Activated naive CD8-positive, alpha-beta T cell treated with anti-CD3 and anti-CD28 coated beads, Interleukin-2, amount 10 ng/mL, durations not matched to agents 7 days and 5 days (primary cell): Measurements from ENCODE around the gene RBM14. TPM values are rescaled to one million over a fixed set of nuclear protein-coding genes. Genes with fewer than 3 reads are reported as not detected.
"Not testable (repeated sequence)": the region's sequence is repeated elsewhere in the genome, so short reads cannot be mapped to it uniquely, and the experiment has no call there.

ENCODE experiments used
- ATAC-seq: fragments of 150-1000 bp; cut with Tn5 transposase; one replicate; pipeline ENCODE4 v1.10.0; 2021; ENCODE audit warnings: low read depth, moderate library complexity
- POLR2A ChIA-PET: fragments of 350-600 bp; sonication (Branson Sonifier 250); formaldehyde crosslinking; loops from one replicate; lab custom pipeline; 2021; ENCODE audit warnings: antibody characterized with exemption; lab: Charles Lee
- DNase-seq: peaks from one replicate; pipeline ENCODE4 v3.0.0; 2021
- H3K27ac Mint-ChIP-seq: one replicate; pipeline ENCODE4 v1.8.0; 2022; ENCODE audit warnings: mild to moderate bottlenecking, mixed read lengths
- H3K27me3 Mint-ChIP-seq: one replicate; pipeline ENCODE4 v1.8.0; 2022; ENCODE audit warnings: mild to moderate bottlenecking, moderate library complexity, mixed read lengths
- H3K36me3 Mint-ChIP-seq: one replicate; pipeline ENCODE4 v1.8.0; 2021; ENCODE audit warnings: mild to moderate bottlenecking, mixed read lengths
- H3K4me1 Mint-ChIP-seq: one replicate; pipeline ENCODE4 v1.8.0; 2021; ENCODE audit warnings: mixed read lengths
- H3K4me3 Mint-ChIP-seq: one replicate; pipeline ENCODE4 v1.8.0; 2022; ENCODE audit warnings: mild to moderate bottlenecking, moderate library complexity, mixed read lengths
- H3K9me3 Mint-ChIP-seq: one replicate; pipeline ENCODE4 v1.8.0; 2021; ENCODE audit warnings: mixed read lengths
- total RNA-seq, 2 experiments: library from RNA; stranded (reverse); gene quantifications; one replicate each; pipeline ENCODE4 v1.2.3, GENCODE V29; 2021

RBM14 gene
- total RNA-seq, 2 experiments from 2014 or later = 150 to 151 TPM

GRCh38 chr11:66604155-66604554 lies 12.3 kb upstream of the RBM14 start:
- Mint-ChIP-seq H3K4me3 (no peak overlapping the region), H3K36me3 (peaks cover 6% of the 10 kb centered on the region), H3K27ac (no peak overlapping the region), H3K4me1 (no peaks in the 10 kb centered on the region), H3K27me3 (no peaks in the 10 kb centered on the region), H3K9me3 (no peaks in the 10 kb centered on the region)
- POLR2A ChIA-PET = no interaction called here
- DNase-seq = no peak
- ATAC-seq = no peak

DNA sequence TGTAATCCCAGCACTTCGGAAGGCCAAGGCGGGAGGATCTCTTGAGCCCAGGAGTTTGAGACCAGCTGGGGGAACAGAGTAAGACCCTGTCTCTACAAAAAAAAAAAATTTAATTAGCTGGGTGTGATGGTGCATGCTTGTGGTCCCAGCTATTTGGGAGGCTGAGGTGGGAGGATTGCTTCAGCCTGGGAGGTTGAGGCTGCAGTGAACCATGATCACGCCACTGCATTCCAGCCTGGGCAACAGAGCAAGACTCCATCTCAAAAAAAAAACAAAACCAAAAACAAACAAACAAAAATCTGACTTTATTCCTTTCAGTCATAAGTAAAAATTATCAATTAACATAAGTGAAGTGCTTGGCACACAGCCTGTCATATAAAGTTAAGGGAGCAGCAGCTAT lies 9.8 kb upstream of the RBM14 start:
- not testable (repeated sequence) for H3K27ac Mint-ChIP-seq, H3K4me1 Mint-ChIP-seq, DNase-seq, H3K27me3 Mint-ChIP-seq, ATAC-seq, H3K4me3 Mint-ChIP-seq, H3K36me3 Mint-ChIP-seq, H3K9me3 Mint-ChIP-seq
- POLR2A ChIA-PET = interaction anchor here (0.9 to 2.1 kb wide), 4 partner anchors 10 to 71 kb away, joined by 3 to 12 read pairs (median 4); partner anchors contain the start of genes CCDC87, RBM14 and RBM4B

- H3K36me3 Mint-ChIP-seq = no peaks in the 10 kb centered on the region
- no peaks in the 10 kb centered on the region for H3K27me3 Mint-ChIP-seq
- no peaks in the 10 kb centered on the region for H3K9me3 Mint-ChIP-seq
- no peak overlapping the region for H3K27ac Mint-ChIP-seq
- no peak for ATAC-seq
- no peak for DNase-seq
- H3K4me3 Mint-ChIP-seq = no peak overlapping the region
- POLR2A ChIA-PET = interaction anchor here (0.9 to 2.1 kb wide), 3 partner anchors 9 to 15 kb away, joined by 3 to 12 read pairs (median 4); partner anchors contain the start of genes CCDC87 and RBM14
- peaks cover 9% of the 10 kb centered on the region for H3K4me1 Mint-ChIP-seq
Measured at GRCh38 chr11:66607126-66607834, 9.2 kb upstream of the RBM14 start.

- no peak overlapping the region for H3K4me3 Mint-ChIP-seq
- ATAC-seq (peak; percentile 52), DNase-seq (no peak)
- H3K27ac Mint-ChIP-seq = peak overlapping the region; percentile 56
- POLR2A ChIA-PET = interaction anchor here (1.1 kb wide), 1 partner anchor 17 kb away, joined by 3 read pairs; the partner anchor contains the start of genes CCDC87 and CCS
- no peaks in the 10 kb centered on the region for H3K27me3 Mint-ChIP-seq
- no peaks in the 10 kb centered on the region for H3K36me3 Mint-ChIP-seq
- no peaks in the 10 kb centered on the region for H3K9me3 Mint-ChIP-seq
- peaks cover 9% of the 10 kb centered on the region for H3K4me1 Mint-ChIP-seq
Measured at GRCh38 chr11:66609721-66610617, 6.5 kb upstream of the RBM14 start.

GRCh38 chr11:66612458-66612857 lies 4.0 kb upstream of the RBM14 start:
- peaks cover 5% of the 10 kb centered on the region for H3K36me3 Mint-ChIP-seq
- DNase-seq (no peak), ATAC-seq (no peak)
- no peaks in the 10 kb centered on the region for H3K27me3 Mint-ChIP-seq
- H3K4me1 Mint-ChIP-seq = peaks cover 14% of the 10 kb centered on the region
- H3K9me3 Mint-ChIP-seq = no peaks in the 10 kb centered on the region
- no peak overlapping the region for H3K27ac Mint-ChIP-seq
- no peak overlapping the region for H3K4me3 Mint-ChIP-seq
- POLR2A ChIA-PET = interaction anchor here (1.2 kb wide), 1 partner anchor 26 kb away, joined by 6 read pairs; the partner anchor contains the start of gene RBM4

DNA sequence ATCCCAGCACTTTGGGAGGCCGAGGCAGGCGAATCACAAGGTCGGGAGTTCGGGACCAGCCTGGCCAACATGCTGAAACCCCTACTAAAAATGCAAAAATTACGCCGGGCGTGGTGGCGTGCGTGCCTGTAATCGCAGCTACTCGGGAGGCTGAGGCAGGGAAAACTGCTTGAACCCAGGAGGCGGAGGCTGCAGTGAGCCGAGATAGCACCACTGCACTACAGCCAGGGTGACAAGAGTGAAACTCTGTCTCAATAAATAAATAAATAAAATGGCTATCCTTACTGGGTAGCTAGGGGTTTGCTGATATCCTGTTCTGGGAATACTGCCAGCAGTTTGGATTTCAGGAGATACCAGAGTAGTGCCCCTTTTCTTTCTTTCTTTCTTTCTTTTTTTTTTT lies 2.4 kb upstream of the RBM14 start:
- no peak overlapping the region for H3K27ac Mint-ChIP-seq
- no peak for DNase-seq
- POLR2A ChIA-PET = interaction anchor here (0.6 to 1.4 kb wide), 3 partner anchors 17 to 58 kb away, joined by 3 to 5 read pairs (median 5); partner anchors contain the start of gene RBM4
- ATAC-seq = no peak
- no peaks in the 10 kb centered on the region for H3K9me3 Mint-ChIP-seq
- peaks cover 21% of the 10 kb centered on the region for H3K36me3 Mint-ChIP-seq
- H3K4me3 Mint-ChIP-seq = no peak overlapping the region
- H3K4me1 Mint-ChIP-seq = peaks cover 30% of the 10 kb centered on the region
- H3K27me3 Mint-ChIP-seq = no peaks in the 10 kb centered on the region

GRCh38 chr11:66617155-66617834 lies 865 bp downstream of the RBM14 start:
- H3K4me3 Mint-ChIP-seq = peak overlapping the region; percentile 96
- peaks cover 41% of the 10 kb centered on the region for H3K4me1 Mint-ChIP-seq
- POLR2A ChIA-PET = interaction anchor here (0.6 to 10.4 kb wide), 24 partner anchors 9 to 607 kb away, joined by 3 to 211 read pairs (median 5); partner anchors contain the start of genes ACTN3, B4GAT1, BBS1 and CCDC87
- peaks cover 36% of the 10 kb centered on the region for H3K36me3 Mint-ChIP-seq
- H3K9me3 Mint-ChIP-seq = no peaks in the 10 kb centered on the region
- DNase-seq (no peak), ATAC-seq (no peak)
- H3K27me3 Mint-ChIP-seq = no peaks in the 10 kb centered on the region
- peak overlapping the region; percentile 97 for H3K27ac Mint-ChIP-seq

- Mint-ChIP-seq H3K4me1 (peaks cover 59% of the 10 kb centered on the region), H3K4me3 (peak overlapping the region; percentile 96), H3K36me3 (peaks cover 50% of the 10 kb centered on the region), H3K27me3 (no peaks in the 10 kb centered on the region), H3K9me3 (no peaks in the 10 kb centered on the region), H3K27ac (peak overlapping the region; percentile 97)
- POLR2A ChIA-PET = interaction anchor here (0.6 to 10.4 kb wide), 12 partner anchors 8 to 843 kb away, joined by 3 to 211 read pairs (median 4); partner anchors contain the start of genes ACTN3, CCDC87, CCS and RBM4
- peak; percentile 11 for ATAC-seq
- no peak for DNase-seq
Measured at GRCh38 chr11:66619080-66619554, 2.7 kb downstream of the RBM14 start.

DNA sequence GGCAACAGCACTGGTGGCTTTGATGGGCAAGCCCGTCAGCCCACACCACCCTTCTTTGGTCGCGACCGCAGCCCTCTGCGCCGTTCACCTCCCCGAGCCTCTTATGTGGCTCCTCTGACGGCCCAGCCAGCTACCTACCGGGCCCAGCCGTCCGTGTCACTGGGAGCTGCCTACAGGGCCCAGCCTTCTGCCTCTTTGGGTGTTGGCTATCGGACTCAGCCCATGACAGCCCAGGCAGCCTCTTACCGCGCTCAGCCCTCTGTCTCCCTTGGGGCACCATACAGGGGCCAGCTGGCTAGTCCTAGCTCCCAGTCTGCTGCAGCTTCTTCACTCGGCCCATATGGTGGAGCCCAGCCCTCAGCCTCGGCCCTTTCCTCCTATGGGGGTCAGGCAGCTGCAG lies 8.0 kb downstream of the RBM14 start:
- H3K27ac Mint-ChIP-seq = no peak overlapping the region
- POLR2A ChIA-PET = interaction anchor here (1.2 to 10.4 kb wide), 4 partner anchors 8 to 29 kb away, joined by 3 to 211 read pairs (median 4); partner anchors contain the start of genes RBM14 and RBM4
- ATAC-seq = no peak

GRCh38 chr11:66625041-66625751 lies 8.8 kb downstream of the RBM14 start:
- H3K4me1 Mint-ChIP-seq = peaks cover 43% of the 10 kb centered on the region
- no peaks in the 10 kb centered on the region for H3K27me3 Mint-ChIP-seq
- H3K4me3 Mint-ChIP-seq = no peak overlapping the region
- POLR2A ChIA-PET = interaction anchor here (1.2 to 10.4 kb wide), 4 partner anchors 9 to 30 kb away, joined by 3 to 211 read pairs (median 4); partner anchors contain the start of genes RBM14 and RBM4
- ATAC-seq = no peak
- peaks cover 52% of the 10 kb centered on the region for H3K36me3 Mint-ChIP-seq
- no peak for DNase-seq
- H3K9me3 Mint-ChIP-seq = no peaks in the 10 kb centered on the region
- no peak overlapping the region for H3K27ac Mint-ChIP-seq

More for the DNA sequence above, 8.0 kb downstream of the RBM14 start:
- H3K9me3 Mint-ChIP-seq = no peaks in the 10 kb centered on the region
- H3K27me3 Mint-ChIP-seq = no peaks in the 10 kb centered on the region
- peaks cover 49% of the 10 kb centered on the region for H3K36me3 Mint-ChIP-seq
- no peak overlapping the region for H3K4me3 Mint-ChIP-seq
- no peak for DNase-seq
- H3K4me1 Mint-ChIP-seq = peaks cover 44% of the 10 kb centered on the region

DNA sequence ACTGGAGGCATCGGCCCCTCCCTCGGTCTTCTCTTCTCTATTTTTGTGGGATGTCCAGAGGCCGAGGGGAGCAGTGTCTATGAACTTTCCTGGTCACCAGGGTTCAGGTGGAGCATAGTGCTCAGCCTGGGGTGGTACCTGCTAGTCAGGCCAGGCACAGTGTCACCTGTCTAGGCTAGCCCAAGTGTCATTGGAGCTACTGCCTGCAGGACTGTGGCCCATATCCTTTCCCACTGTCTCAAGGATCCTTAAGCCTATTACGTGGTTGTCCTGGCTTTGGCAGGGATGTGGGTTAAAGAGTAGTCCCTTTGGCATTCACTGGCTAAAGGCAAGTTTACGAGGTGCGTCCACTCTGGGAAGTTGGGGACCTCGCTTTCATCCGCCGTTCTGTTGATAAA lies 9.3 kb downstream of the RBM14 start:
- ATAC-seq (no peak), DNase-seq (no peak)
- Mint-ChIP-seq H3K36me3 (peaks cover 52% of the 10 kb centered on the region), H3K27ac (no peak overlapping the region), H3K4me1 (peaks cover 40% of the 10 kb centered on the region), H3K9me3 (no peaks in the 10 kb centered on the region), H3K4me3 (no peak overlapping the region), H3K27me3 (no peaks in the 10 kb centered on the region)
- POLR2A ChIA-PET = interaction anchor here (1.5 to 10.4 kb wide), 2 partner anchors 9 to 10 kb away, joined by 4 to 211 read pairs; partner anchors contain the start of gene RBM4

DNA sequence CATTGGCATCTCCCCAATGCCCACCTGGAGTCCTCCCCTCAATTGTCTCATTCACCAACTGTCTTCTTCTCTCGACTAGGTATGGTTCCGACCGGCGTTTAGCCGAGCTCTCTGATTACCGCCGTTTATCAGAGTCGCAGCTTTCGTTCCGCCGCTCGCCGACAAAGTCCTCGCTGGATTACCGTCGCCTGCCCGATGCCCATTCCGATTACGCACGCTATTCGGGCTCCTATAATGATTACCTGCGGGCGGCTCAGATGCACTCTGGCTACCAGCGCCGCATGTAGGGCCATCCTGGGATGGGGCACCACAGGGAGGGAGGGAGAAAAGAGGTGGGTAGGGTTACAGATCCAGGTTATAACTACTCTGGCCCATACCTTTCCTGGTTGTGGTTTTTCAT lies 10.0 kb downstream of the RBM14 start:
- no peaks in the 10 kb centered on the region for H3K9me3 Mint-ChIP-seq
- POLR2A ChIA-PET = interaction anchor here (1.5 kb wide), 1 partner anchor 9 kb away, joined by 4 read pairs; no protein-coding TSS in a partner anchor
- ATAC-seq = no peak

More for the DNA sequence above, 10.0 kb downstream of the RBM14 start:
- Mint-ChIP-seq H3K27me3 (no peaks in the 10 kb centered on the region), H3K4me1 (peaks cover 37% of the 10 kb centered on the region), H3K36me3 (peaks cover 49% of the 10 kb centered on the region), H3K4me3 (no peak overlapping the region), H3K27ac (no peak overlapping the region)
- DNase-seq = no peak
